HepG2 (cell line): Measurements from ENCODE around the gene NEK7.

Experiments
- CSRNP1 ChIP-seq: sonication (generic); formaldehyde crosslinking; IDR thresholded peaks from 2 replicates; pipeline ENCODE4 v1.8.1; 2023; ENCODE audit warnings: mild to moderate bottlenecking, missing genetic modification reagents
- KLF9 ChIP-seq: IDR thresholded peaks from 2 replicates; pipeline ENCODE4 v1.6.1; 2016; ENCODE audit warnings: low read depth
- MTF2 ChIP-seq: sonication (generic); formaldehyde crosslinking; IDR thresholded peaks from 2 replicates; pipeline ENCODE4 v1.5.0; 2020; ENCODE audit warnings: missing genetic modification reagents, borderline replicate concordance
- POLR2A ChIP-seq, 2 experiments: IDR thresholded peaks; 2 replicates each; pipeline ENCODE4 v1.6.1; 2011; ENCODE audit warnings: low read depth in 2 of 2, low read length in 2 of 2, mild to moderate bottlenecking in 1 of 2, moderate library complexity in 1 of 2; ENCODE audit not compliant: insufficient read depth in 1 of 2
- RBAK ChIP-seq: sonication (generic); formaldehyde crosslinking; IDR thresholded peaks from 2 replicates; pipeline ENCODE4 v1.5.1; 2020; ENCODE audit warnings: mild to moderate bottlenecking, missing genetic modification reagents
- ZXDC ChIP-seq: sonication (generic); formaldehyde crosslinking; IDR thresholded peaks from 2 replicates; pipeline ENCODE4 v1.5.0; 2020; ENCODE audit warnings: mild to moderate bottlenecking, missing genetic modification reagents

- TF ChIP-seq ZXDC (CRISPR knock-in tag) (no peak), POLR2A (IDR thresholded peaks at IDR 0.05; ENCODE audit: insufficient read depth in 1 of 2, low read depth in 2 of 2, low read length in 2 of 2) (no peak), RBAK (CRISPR knock-in tag) (no peak), KLF9 (CRISPR knock-in tag) (no peak), CSRNP1 (no peak), MTF2 (CRISPR knock-in tag) (no peak)
Measured at GRCh38 chr1:198253259-198253658, 96.5 kb downstream of the NEK7 start.
